Stimulated activated CD4-positive, alpha-beta T cell treated with anti-CD3 and anti-CD28 coated beads, TNF-alpha, amount 100 ng/mL, for 24 hours (primary cell): ENCODE results near the gene ACVR2A.

ENCODE experiments used
- DNase-seq, 3 experiments: peaks; one replicate each; pipeline ENCODE4 v3.0.0-alpha.2; 2020; ENCODE audit warnings: low read depth in 3 of 3

Gene ACVR2A

DNA sequence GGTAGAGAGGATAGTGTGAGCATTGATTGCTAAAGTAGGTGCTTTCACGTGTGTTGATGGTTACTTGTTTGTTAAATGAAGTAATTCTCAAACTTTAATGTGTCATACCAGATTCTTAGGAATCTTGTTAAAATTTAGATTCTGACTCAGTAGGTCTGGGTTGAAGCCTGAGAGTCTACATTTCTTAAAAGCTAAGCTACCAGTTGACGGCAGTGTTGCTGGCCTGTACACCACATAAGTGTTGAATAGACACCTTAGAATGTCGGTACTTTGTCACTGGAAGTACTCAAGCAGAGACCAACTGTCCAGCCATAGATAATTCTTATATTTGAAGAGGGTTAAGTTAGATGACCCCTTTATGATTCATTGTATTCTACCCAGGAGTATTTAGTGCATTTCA, 79.8 kb downstream of the ACVR2A start:
- no peak for DNase-seq

DNA sequence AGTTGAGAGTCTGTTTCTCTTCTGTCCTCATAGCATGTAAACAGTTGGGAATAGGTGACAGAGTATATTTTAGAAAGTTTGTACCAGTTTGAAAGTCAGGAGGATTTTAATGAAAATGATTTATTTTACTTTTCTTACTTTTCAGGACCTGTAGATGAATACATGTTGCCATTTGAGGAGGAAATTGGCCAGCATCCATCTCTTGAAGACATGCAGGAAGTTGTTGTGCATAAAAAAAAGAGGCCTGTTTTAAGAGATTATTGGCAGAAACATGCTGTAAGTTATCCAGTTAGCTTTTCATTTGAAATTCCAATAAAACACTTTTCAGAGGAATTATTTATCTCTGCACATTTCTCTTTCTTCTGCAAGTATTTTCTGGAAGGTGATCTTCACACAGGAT, 81.1 kb downstream of the ACVR2A start:
- DNase-seq: no peak

DNA sequence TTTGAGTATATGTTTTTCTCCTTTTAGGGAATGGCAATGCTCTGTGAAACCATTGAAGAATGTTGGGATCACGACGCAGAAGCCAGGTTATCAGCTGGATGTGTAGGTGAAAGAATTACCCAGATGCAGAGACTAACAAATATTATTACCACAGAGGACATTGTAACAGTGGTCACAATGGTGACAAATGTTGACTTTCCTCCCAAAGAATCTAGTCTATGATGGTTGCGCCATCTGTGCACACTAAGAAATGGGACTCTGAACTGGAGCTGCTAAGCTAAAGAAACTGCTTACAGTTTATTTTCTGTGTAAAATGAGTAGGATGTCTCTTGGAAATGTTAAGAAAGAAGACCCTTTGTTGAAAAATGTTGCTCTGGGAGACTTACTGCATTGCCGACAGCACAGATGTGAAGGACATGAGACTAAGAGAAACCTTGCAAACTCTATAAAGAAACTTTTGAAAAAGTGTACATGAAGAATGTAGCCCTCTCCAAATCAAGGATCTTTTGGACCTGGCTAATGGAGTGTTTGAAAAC, 82.3 kb downstream of the ACVR2A start:
- DNase-seq: no peak

DNA sequence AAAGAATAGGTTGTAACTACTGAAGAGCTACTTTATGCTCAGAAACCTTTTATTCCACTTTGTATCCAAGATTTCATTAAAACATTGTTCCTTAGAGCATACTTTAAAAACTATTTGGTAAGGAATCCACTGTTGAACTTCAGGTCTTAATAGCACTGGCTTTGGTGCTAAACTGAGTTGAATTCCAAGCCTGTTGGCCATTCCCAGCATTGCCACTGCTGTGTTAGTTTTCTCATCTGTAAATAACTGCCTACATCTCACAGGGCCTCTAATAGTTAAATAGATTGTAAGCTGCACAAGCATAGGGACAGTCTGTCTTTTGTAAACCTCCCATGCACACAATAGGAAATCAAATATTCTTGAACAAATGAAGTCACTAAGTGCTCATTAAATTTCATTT, 89.1 kb downstream of the ACVR2A start:
- DNase-seq: no peak

DNA sequence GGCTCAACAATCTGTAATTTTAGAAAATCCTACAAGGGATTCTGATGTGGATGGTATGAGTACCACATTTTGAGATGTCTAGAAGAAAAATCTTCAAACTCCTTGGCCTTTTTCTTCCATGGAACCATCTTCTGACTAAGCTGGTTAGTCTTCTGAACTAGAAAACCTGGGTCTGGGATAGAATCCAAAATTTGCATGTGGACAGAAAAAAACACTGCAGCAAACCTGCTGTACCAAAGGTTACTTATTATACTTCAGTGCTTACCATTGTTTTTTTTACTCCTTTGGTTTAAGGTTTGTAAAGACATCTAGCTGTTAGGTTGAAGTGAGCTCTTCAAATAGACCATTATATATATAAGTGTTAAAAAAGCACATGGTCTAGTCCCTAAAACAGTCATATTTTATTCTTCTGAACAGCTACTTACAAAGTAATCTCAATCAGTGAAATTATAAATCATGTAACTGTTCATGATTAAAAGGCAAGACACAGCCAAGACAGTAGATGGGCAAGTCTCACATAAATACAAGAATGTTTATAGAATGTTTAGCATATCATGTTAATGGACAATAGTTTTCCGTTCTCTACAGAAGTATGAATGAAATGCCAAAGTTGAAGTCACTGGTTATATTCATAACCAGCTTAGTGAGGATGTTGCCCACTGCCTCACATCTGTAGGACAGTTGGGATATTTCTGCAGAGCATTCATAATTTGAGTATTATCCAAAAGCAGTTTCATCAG, 90.2 kb downstream of the ACVR2A start:
- DNase-seq: no peak

DNA sequence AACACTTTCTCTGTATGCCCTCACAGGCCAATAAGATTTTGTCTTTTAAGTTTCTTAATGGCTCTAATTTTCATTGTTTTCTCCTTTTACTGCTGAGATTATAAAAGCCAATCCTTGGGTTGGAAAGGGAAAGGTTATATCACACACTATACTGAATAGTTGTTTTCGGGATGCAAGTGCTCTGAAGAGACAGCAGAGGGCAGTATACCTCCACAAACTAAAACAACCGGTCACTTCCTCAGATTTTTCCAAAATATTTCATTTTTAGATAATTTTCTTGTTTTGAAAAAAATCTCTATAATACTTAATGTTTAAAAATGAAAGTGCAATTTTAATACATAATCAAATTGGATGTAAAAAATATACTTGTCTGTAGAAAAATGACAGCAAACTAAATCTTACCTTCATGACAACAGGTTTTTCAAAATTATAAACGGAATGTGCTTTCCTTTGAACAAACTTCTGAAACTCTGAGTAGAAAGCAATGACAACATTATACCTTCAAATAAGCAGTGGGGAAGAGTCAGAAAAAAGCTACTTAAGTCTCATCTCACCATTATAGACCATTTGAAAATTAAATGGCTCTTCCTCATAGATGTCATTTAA, 93.0 kb downstream of the ACVR2A start:
- DNase-seq: no peak

DNA sequence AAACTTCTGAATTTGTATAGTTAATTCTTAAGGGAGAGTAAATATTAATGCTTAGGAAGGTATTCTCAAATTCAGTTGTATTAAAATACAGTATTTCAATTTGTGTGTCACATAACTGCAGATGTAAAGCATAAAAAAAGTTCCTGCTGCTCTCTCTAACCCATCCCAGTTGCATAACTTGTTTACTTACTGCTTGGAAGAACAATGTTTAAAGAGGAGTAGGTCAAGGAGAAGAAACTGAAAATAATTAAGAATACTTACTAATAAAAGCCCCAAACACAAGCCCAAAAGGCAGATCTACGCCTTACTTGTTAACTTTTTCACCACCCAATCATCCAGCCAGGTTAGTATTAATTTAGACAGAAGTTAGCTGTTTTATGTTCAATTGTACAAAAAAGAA, 94.5 kb downstream of the ACVR2A start:
- DNase-seq: no peak

DNA sequence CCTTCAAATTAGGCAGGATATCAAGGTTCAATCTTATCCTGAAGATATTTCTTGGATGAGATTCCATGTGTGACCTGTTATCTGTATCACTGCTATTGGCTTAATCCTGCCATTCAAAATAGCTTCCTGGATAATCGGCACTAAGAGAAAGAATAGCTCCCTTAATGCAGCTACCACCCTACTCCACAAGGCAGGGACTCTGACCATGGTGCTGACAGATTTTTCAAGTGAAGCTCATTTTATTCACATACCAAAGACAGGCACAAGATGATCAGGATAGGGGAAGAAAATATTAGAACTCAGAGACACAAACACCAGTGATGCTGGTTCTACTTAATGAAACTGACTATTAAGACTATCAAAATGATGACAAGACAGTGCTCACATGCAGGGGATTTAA, 100.8 kb downstream of the ACVR2A start:
- DNase-seq: no peak

DNA sequence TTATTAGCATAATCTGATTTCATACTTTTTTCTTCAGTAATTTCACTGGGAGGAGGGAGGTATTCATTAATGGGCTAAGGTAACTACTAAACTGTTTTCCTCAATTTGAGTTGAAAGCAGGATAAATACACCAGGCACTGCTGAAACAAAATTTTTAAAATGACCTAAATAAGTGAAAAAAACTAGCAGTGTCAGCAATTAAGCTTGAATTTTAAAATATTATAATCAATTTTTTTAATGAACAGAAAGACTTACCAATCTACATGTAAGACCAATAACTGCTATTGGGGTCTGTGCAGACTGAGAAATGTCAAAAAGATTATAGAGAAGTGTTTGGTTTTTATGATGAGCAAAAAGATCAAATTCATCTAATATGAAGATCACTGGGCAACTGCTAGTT, 107.3 kb downstream of the ACVR2A start:
- DNase-seq: no peak

DNA sequence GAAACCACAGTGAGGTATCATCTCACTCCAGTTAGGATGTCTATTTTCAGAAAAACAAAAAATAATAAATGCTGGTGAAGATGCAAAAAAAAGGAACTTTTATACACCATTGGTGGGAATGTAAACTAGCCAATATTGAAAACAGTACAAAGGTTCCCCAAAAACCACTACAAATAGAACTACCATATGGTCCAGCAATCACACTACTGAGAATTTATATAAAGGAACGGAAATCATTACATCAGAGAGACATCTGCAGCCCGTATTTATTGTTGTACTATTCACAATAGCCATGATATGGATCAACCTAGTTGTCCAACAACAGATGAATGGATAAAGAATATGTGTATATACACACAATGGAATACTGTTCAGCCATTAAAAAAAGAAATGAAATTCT, 123.7 kb downstream of the ACVR2A start:
- no peak for DNase-seq

DNA sequence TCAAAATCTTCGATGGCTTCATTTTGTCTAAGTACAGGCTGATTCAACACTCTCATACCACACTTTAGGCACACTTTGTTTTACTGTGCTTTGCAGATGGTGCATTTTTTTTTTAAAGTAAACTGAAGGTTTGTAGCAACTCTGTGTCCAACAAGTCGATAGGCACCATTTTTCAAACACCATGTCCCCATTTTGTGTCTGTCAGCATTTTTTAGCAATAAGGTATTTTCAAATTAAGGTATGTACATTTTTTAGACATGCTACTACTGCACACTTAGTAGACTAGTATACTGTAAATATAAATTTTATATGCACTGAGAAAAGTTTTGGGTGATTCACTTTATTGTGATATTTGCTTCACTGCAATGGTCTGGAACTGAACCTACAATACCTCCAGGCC, 131.3 kb downstream of the ACVR2A start:
- no peak for DNase-seq

DNA sequence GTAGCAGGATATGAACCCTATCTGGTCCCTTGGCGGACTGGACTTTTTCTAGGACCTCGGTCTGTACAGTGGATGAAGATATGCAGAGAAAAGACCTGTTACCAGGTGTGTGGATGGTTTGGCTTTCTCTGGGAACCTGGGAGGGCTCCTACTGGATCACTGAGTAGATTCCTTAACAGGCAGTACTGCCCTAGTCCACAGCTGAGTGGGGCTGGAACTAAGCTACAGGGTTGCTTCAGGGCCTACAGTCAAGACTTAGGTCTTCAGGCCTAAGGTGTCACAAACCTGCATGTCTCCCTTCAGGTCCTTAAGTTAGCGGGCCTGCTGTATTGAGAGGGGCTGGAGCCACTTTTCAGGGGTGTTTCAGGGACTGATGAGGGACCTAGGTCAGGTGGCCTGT, 132.8 kb downstream of the ACVR2A start:
- DNase-seq: no peak
